H7 (cell line): ENCODE results near the gene TSC22D3. TPM values are rescaled to one million over a fixed set of nuclear protein-coding genes. Genes with fewer than 3 reads are reported as not detected.

Source experiments
- DNase-seq: peaks from one replicate; pipeline ENCODE4 v3.0.0; 2012
- H3K27me3 ChIP-seq: 2 replicates; pipeline ENCODE4 v1.6.0; 2011; ENCODE audit warnings: mild to moderate bottlenecking, low read length; ENCODE audit not compliant: control insufficient read depth, insufficient read depth
- H3K36me3 ChIP-seq: replicated peaks from 2 replicates; pipeline ENCODE4 v1.5.1; 2011; ENCODE audit warnings: low read length; ENCODE audit not compliant: control insufficient read depth, insufficient read depth
- H3K4me3 ChIP-seq: 2 replicates; pipeline ENCODE4 v1.5.1; 2011; ENCODE audit warnings: low read depth, mild to moderate bottlenecking, control low read depth, low read length, moderate library complexity; ENCODE audit not compliant: insufficient read depth
- total RNA-seq: library from RNA; depleted of rRNA; stranded (reverse); fragments of >200 nt; shearing (Covaris generic); gene quantifications from 2 replicates; pipeline ENCODE4 v1.2.3, GENCODE V29; 2014

The TSC22D3 gene
- total RNA-seq, 1 experiment from 2014 or later: 55.0 TPM

DNA sequence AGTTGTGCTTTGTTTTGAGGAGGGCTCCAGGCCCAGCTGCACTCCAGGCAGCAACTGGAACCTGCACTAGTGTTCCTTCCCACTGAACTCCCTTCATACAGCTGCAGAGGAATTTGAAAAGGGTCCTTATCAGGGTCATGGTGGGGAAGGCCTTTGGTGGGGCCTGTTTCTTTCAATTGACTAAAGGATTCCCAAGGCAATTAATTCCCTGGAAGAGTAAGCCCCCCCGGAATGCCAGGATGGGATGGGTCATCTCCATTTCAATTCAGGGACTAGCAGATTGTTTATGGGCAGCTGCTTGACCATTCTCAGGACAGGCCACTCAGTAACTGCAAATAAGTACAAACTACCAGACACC is 45.3 kb downstream of the TSC22D3 start:
- DNase-seq: no peak
- no peak overlapping the region for H3K4me3 ChIP-seq
- no peaks in the 10 kb centered on the region for H3K36me3 ChIP-seq
- H3K27me3 ChIP-seq: no peaks in the 10 kb centered on the region

DNA sequence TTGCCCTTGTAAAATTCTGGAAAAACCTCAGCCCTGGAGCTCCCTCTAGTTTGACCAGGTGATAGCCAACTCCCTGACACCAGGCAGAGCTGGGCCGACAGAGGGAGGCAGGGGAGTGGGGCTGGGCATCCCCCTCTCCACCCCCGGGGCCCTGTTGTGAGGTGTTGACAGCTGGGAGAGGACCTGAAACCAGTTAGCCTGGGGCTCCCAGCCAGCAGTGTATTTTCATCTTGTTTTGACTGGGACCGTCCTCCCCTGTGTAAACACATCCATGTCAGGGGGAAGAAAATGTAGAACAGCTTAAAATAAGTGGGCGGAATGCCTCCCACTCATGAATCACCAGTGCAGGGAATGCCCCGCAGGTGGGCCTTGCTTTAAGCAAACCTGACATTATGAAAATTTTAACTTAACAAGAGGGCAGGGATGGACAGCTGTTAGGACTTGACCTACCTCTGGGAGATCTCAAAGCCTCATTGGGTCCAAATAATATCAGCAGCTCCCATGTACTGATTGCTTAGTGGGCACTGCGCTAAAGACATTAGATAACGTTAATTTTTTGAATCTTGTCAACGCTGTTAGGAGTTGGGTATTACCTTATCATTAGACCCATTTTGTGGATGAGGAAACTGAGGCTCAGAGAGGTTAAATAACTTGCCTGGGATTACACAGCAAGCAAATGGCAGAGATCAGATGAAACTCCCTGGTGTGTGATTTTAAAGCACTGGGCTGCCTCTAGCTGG is 45.9 kb downstream of the TSC22D3 start:
- DNase-seq: peak; percentile 75

DNA sequence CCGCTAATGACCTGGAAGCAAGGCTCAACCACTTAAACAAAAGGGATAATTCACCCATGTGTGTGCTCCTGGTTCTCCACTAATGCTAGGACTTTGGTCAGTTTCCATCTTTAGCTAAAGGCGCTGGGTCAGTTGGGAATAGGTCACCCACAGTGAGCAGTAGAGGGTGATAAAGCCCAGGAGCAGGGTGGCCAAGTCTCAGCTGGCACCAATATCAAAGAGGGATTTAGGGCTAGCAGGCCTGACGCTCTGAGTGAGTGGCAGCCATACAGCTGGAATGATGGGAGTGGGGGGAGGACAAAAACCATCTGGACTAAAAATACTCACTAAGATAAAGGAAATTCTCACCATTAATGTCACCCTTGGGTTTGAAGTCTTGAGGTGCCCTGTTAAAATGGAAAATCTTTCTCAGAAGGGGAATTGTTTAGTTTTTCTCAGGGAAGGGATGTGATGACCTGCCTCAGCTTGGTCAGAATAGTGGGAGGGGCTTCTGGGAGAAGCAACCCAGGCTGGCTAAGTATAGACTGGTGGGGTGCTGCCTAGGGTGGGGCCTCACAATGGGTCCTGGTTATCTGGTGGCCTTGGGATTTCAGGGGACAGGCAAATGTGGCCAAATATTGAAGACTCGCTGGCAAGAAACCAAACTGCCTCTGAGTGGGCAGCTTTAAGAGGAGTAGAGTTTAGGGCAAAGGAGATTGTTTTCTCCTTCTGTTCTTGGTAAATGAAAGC is 47.1 kb downstream of the TSC22D3 start:
- Histone ChIP-seq H3K36me3 (no peaks in the 10 kb centered on the region), H3K27me3 (no peaks in the 10 kb centered on the region), H3K4me3 (no peak overlapping the region)
- DNase-seq: no peak

More for the DNA sequence above, 45.9 kb downstream of the TSC22D3 start:
- H3K4me3 ChIP-seq: no peak overlapping the region
- H3K27me3 ChIP-seq: no peaks in the 10 kb centered on the region
- no peaks in the 10 kb centered on the region for H3K36me3 ChIP-seq

DNA sequence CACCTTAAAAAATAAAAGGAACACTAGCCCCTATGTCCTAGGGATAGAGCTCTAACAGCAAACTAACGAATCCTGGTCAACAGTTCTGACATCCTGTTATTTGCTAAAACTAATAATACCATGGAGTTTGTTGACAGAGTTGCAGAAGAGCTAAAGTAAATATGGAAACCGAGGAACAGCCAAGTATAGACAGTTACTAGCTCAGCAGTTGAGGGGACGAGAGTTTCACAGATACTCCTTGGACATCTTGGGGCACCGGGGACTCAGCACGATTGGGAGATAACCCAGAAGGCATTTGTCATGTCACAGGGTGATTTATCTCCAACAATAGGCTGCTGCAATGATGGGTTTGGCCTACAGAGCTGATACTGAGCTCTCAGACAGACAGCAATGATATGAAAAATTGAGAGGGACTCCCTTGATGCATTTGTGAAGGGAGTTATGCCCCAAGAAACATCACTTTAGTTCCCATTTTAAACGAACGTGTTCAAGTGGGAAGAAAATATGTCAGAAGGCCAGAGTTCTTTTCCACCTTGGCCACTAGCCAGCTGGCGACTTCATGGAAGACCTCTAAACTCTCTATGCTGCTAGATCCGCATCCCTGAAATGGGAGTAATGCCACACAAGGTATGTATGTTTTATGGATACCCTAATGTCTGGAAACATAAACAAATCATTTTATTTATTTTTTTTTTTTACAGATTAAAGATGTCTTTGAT is 48.6 kb downstream of the TSC22D3 start:
- Histone ChIP-seq H3K27me3 (no peaks in the 10 kb centered on the region), H3K4me3 (no peak overlapping the region), H3K36me3 (no peaks in the 10 kb centered on the region)
- DNase-seq: no peak

DNA sequence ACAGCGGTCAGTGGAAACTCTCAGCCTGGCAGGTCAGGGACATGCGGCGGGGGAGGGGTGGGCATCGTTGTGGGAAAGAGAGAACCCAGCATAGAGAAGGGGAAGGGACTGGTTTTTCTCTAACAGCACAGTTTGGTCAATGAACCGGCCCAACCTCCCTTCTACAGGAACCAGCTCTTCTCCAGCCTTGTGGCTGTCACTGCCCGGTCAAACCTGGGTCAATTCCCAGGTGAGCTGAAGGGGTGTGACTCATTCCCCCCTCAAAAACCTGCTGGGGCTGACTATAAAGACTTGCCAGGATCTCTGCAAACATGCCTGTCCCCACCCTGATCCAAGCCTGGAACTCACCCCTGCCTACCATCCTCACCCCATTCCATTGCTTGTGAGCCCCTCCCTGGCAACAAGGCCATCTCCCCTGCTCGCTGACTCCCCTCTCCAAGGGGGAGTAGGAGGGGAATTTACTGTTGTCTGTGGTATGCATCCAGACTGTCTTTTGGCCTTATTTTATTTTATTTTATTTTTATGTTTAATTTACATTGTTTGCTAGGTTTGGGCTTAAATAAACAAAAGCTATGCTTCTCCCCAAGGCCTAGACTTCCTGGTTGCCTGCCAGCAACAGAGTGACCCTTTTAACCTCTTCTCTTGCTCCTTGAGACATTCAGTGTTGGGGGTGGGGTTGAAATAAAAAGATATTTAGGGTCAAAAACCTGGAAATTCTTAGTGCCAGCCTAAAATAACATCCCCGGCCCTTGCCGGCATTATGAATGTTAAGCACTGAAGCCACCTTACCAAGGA is 49.6 kb downstream of the TSC22D3 start:
- no peak for DNase-seq
- Histone ChIP-seq H3K27me3 (no peaks in the 10 kb centered on the region), H3K36me3 (no peaks in the 10 kb centered on the region), H3K4me3 (no peak overlapping the region)

DNA sequence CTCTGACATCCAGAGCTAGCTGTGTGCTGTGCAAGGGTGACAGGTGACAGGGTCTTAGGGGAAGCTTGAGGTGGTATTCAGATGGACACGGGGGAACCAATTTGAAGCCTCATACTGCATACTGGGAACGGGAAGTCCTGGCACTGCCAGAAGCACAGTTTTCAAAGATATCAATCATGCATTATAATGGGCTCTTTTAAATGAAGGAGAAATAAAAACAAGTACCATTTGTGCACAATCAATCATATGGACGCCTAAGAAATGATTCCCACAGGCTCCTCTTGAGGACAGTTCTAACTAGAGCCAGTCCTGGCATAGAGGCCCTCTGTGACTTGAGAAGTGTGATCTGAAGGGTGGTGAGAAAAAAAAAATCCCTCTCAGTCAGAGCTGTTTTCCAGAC is 50.9 kb downstream of the TSC22D3 start:
- H3K4me3 ChIP-seq: no peak overlapping the region
- no peaks in the 10 kb centered on the region for H3K36me3 ChIP-seq
- H3K27me3 ChIP-seq: no peaks in the 10 kb centered on the region; the same call in 1 of the 2 replicates
- DNase-seq: no peak

DNA sequence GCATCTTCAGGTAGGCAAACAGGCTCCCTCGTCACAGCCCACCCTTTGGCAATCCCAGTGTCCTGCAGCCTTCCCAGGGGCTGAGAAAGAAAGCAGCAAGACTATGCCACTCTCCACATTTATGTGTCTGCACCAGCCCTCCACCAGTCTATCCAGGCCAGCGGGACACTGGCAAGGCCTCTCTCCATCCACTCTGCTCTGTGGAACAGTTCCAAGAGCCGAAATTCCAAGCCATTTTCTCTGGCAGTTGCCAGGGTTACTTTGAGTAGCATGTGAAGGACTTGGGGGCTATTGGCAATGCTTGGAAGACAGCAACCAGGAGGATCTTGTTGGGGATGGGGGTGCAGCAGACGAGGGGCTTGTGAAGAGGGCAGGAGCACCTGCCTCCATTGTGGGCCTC is 52.1 kb downstream of the TSC22D3 start:
- H3K36me3 ChIP-seq: no peaks in the 10 kb centered on the region
- no peak for DNase-seq
- H3K4me3 ChIP-seq: no peak overlapping the region
- H3K27me3 ChIP-seq: no peaks in the 10 kb centered on the region; the same call in 1 of the 2 replicates

DNA sequence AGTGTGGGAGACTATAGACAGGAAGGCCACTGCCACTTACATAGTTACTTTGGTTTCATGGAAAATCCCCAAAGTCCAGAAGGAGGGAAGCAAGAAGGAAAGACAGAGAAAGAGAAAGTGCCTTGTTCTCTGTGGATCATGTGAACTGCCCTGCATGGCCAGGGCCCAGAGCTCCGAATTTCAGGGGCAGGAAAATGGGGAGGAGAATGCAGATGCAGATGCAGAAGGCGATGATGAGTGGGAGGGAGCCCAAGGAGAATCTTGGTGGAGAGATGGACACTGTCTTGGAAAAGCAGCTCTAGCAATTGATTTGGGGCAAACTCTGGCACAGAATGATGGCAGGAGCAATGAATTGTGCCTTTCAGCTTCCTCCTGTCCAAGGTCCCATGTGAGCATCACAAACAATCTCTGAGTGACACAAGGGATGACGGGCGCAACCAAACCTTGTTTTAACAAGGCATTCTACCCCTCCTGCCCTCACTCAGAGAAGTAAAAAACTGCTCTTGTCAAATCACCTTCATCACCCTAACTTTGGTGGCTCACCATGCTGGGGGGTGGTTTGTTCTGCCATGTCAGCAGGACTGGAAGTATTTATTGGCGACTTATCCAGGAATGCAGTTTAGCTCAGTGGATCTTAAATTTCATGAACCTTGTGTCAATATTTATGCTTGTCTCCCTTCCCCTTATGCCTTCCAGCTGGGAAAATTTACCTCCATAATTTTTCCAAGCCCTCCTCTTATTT is 53.5 kb downstream of the TSC22D3 start:
- no peak overlapping the region for H3K4me3 ChIP-seq
- H3K36me3 ChIP-seq: no peaks in the 10 kb centered on the region
- no peaks in the 10 kb centered on the region; the same call in 1 of the 2 replicates for H3K27me3 ChIP-seq
- no peak for DNase-seq

DNA sequence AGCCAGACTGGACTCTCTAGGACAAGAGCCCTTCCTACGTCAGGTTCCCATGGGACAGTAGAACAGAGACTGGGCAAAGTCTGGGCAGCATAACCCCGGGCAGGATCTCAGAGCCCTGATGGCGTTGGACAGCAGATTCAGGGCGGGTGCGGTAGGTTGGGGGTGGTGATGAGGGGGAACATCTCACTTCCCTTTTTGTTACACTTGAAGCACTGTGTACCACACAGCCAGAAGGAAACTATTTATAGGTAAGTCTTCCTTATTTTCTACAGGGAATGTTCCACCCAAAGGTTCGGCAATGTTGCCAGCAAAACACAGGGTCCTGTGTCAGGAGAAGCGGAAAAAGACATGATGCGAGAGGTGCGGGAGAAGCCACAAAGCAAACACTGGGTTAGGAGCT is 54.3 kb downstream of the TSC22D3 start:
- Histone ChIP-seq H3K36me3 (no peaks in the 10 kb centered on the region), H3K4me3 (no peak overlapping the region), H3K27me3 (no peaks in the 10 kb centered on the region; the same call in 1 of the 2 replicates)
- DNase-seq: no peak

DNA sequence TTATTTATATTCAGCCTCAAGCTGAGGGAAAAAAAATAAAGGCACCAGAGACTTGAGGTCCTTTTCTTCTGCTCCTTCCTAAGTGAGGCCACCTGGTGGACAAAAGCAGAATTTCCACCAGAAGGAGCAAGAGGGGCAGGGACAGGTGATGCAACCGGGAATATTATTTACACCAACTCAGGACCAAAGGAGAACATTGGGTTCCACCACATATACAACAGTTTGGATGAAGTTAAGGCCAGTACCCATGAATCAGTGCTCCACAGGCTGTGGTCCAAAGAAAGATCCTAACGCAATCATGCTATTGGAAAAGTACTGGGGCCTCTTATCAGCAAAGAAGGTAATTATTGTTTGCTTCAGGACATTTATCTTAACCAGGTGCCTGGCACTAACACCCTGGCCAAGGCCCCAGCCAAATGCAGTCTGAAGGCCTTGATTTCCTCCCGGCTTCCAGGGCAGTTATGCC is 57.4 kb downstream of the TSC22D3 start:
- peaks cover 9% of the 10 kb centered on the region for H3K36me3 ChIP-seq
- H3K4me3 ChIP-seq: no peak overlapping the region
- H3K27me3 ChIP-seq: no peaks in the 10 kb centered on the region; the same call in 1 of the 2 replicates
- DNase-seq: peak; percentile 82

DNA sequence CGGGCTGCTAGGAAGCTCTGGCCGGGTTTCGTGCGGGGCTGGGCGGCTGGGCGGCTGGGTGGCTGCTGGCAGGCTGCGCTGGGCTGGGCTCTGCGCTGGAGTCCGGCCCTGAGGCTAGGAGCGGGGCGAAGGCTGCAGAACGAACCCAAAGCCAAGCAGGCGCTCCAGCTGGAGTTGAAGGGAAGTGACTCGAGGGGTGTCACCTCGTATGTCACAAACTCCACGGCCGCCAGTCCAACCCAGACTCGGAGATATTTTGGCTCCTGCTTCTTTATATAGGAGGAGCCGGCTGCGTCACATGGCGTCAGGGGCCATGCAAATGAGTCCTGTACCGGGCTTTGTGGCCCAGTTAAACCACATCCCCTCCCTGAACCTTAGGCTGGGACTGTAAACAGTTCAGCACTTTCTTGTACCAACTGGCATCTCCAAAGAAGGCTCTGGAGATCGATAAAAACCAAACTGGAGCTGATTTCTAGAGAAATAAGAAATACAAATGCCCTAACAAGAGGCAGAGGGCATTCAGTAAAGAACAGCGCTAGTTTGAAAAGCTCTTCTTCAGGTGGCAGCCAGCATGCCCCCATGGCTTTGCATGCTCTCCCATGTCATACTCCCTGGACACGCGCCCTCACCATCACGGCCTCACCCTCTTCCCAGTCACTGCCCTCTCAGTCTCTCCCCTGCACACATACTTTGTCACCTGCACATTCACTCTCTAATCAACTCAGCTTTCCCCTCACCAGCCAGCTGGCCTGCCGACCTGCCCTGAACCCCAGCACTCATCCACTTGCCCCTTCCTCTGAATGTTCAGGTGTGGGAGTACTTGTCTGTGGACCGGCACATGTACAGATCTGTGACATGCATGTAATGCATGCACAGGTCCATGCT is 58.5 kb downstream of the TSC22D3 start:
- no peaks in the 10 kb centered on the region; the same call in 1 of the 2 replicates for H3K27me3 ChIP-seq
- DNase-seq: peak; percentile 71
- peaks cover 9% of the 10 kb centered on the region for H3K36me3 ChIP-seq
- H3K4me3 ChIP-seq: peak overlapping the region; percentile 53

DNA sequence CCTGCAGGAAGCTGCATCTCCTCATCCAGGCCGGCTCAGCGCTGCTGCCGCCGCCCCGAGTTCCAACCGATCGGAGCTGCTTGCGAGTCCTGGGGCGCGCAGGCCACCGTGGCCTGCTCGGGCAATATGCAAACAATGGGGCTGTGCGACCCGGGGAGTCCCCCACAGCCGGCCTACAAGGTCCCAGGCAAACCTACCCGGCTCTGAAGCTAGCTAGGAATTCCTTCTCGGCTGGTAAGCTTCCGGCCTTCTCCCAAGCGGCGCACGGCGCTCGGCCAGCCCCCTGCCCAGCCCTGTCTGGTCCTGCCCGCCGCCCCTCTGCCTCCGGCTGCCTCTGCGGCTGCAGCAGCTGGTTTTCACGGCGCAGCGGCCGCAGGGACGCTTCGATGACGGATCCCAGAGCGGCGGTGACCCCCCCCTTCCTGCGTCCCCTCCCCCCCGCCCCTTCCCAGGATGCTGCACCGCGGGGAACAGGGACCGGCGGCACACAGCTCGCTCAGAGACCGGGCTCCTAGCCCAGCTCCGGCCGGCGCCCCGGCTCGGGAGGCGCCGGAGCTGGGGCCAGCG is 59.4 kb downstream of the TSC22D3 start:
- Histone ChIP-seq H3K27me3 (no peaks in the 10 kb centered on the region; the same call in 1 of the 2 replicates), H3K36me3 (peaks cover 9% of the 10 kb centered on the region), H3K4me3 (peak overlapping the region; percentile 53)
- peak; percentile 89 for DNase-seq
